Stomach (tissue), 4 donors: Measurements from ENCODE around the gene USP17L18.
"Not testable (repeated sequence)": the region's sequence is repeated elsewhere in the genome, so short reads cannot be mapped to it uniquely, and the experiment has no call there.

ENCODE experiments used
- CTCF ChIP-seq, 7 experiments: fragments of 450-650 bp in 4 of 7; fragments of 200-600 bp in 3 of 7; sonication (generic) in 3 of 7; IDR thresholded peaks; one replicate each; pipeline ENCODE4 v1.5.1; 2016 to 2019; ENCODE audit warnings: antibody characterized with exemption in 7 of 7, control low read depth in 2 of 7, mild to moderate bottlenecking in 1 of 7
- EP300 ChIP-seq: sonication (generic); formaldehyde crosslinking; IDR thresholded peaks from one replicate; pipeline ENCODE4 v1.6.1; 2017; ENCODE audit warnings: antibody characterized with exemption
- POLR2A ChIP-seq, 4 donors: fragments of 450-650 bp; IDR thresholded peaks; one replicate each; pipeline ENCODE4 v1.6.1; 2016; ENCODE audit warnings: antibody characterized with exemption in 4 of 4, control low read depth in 2 of 4, mild to moderate bottlenecking in 1 of 4, moderate library complexity in 1 of 4

- not testable (repeated sequence) for TF ChIP-seq CTCF (IDR thresholded peaks at IDR 0.05); POLR2A (IDR thresholded peaks at IDR 0.05); EP300
Measured at GRCh38 chr4:9262572-9262971, 14.1 kb downstream of the USP17L18 start, which contains the start of gene USP17L21.
